Keratinocyte (primary cell): ENCODE data around the gene CNIH2.

ENCODE experiments used
- EZH2 ChIP-seq: IDR thresholded peaks from one replicate; pipeline ENCODE4 v1.6.1; 2012; ENCODE audit warnings: inconsistent platforms, mild to moderate bottlenecking, low read length, moderate library complexity
- TF ChIP-seq, protein P1 (sequence below), 3 experiments: IDR thresholded peaks in 1 of 3; conservative IDR thresholded peaks in 1 of 3; optimal IDR thresholded peaks in 1 of 3; 2 replicates in 2 of 3; 3 replicates in 1 of 3; pipeline versions ENCODE3 to v1.5.1; 2011; ENCODE audit warnings: low read length in 3 of 3, mild to moderate bottlenecking in 3 of 3, moderate library complexity in 2 of 3, control low read depth in 1 of 3, inconsistent platforms in 1 of 3; ENCODE audit not compliant: insufficient read depth in 2 of 3; ENCODE audit errors: extremely low read depth in 1 of 3

DNA sequence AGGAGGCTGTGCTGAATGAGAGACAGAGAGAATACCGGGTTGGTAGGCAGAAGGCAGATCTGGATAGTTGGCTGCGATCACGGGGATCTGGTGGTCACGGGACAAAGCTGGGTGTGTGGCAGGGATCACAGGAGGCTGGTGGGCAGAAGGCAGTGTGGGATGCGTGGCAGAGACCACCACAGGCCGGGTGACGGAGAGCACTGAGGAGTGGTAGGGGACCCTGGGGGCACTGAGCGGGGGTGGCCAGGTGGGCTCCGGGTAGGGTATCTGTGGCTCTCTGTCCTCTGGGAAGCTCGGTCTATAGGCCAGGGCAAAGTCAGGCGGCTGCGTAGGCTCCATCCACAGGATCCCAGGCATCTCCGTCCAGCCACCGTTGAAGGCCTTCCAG lies 37.5 kb downstream of the CNIH2 start:
- TF ChIP-seq, protein P1, sequence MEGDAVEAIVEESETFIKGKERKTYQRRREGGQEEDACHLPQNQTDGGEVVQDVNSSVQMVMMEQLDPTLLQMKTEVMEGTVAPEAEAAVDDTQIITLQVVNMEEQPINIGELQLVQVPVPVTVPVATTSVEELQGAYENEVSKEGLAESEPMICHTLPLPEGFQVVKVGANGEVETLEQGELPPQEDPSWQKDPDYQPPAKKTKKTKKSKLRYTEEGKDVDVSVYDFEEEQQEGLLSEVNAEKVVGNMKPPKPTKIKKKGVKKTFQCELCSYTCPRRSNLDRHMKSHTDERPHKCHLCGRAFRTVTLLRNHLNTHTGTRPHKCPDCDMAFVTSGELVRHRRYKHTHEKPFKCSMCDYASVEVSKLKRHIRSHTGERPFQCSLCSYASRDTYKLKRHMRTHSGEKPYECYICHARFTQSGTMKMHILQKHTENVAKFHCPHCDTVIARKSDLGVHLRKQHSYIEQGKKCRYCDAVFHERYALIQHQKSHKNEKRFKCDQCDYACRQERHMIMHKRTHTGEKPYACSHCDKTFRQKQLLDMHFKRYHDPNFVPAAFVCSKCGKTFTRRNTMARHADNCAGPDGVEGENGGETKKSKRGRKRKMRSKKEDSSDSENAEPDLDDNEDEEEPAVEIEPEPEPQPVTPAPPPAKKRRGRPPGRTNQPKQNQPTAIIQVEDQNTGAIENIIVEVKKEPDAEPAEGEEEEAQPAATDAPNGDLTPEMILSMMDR (optimal IDR thresholded peaks at IDR 0.05 in 1 of 3, IDR thresholded peaks at IDR 0.05 in 1 of 3, conservative IDR thresholded peaks at IDR 0.05 in 1 of 3; ENCODE audit: extremely low read depth in 1 of 3, insufficient read depth in 2 of 3, low read length in 3 of 3) = no peak
- TF ChIP-seq EZH2 = no peak
